T1000 (cell line): ENCODE measurements around the gene MRPL43.

ENCODE experiments used
- DNase-seq: peaks from one replicate; lab custom pipeline; 2025; ENCODE audit warnings: mixed read lengths; lab: John Stamatoyannopoulos, UW

Gene MRPL43

GRCh38 chr10:101002456-101002855 lies 15.2 kb upstream of the MRPL43 start:
- DNase-seq = no peak

GRCh38 chr10:101001659-101002035 lies 14.3 kb upstream of the MRPL43 start:
- no peak for DNase-seq

GRCh38 chr10:101000915-101001658 lies 13.8 kb upstream of the MRPL43 start:
- DNase-seq = peak; percentile 26

GRCh38 chr10:101000127-101000914 lies 13.0 kb upstream of the MRPL43 start:
- DNase-seq = no peak

- no peak for DNase-seq
These were observed 12.4 kb upstream of the MRPL43 start, which contains the start of gene LZTS2 for GRCh38 chr10:100999742-101000126. Gene LZTS2 (plus strand): TSS chr10:100999808. CDS start chr10:101002539, 2,731 bp downstream.

GRCh38 chr10:100998991-100999741 lies 11.9 kb upstream of the MRPL43 start:
- peak; percentile 63 for DNase-seq

GRCh38 chr10:100998183-100998990 lies 11.1 kb upstream of the MRPL43 start:
- DNase-seq = peak; percentile 53

- peak; percentile 78 for DNase-seq
These were observed 10.3 kb upstream of the MRPL43 start for GRCh38 chr10:100997360-100998182.

GRCh38 chr10:100996678-100997359 lies 9.5 kb upstream of the MRPL43 start:
- DNase-seq = no peak

- DNase-seq = no peak
These were observed 7.9 kb upstream of the MRPL43 start for GRCh38 chr10:100995181-100995580.

GRCh38 chr10:100993986-100994708 lies 6.8 kb upstream of the MRPL43 start:
- DNase-seq = no peak

- DNase-seq = no peak
These were observed 1.8 kb upstream of the MRPL43 start for GRCh38 chr10:100989088-100989487.

- no peak for DNase-seq
These were observed 869 bp upstream of the MRPL43 start for GRCh38 chr10:100988166-100988565.

GRCh38 chr10:100987685-100988049 lies 370 bp upstream of the MRPL43 start:
- DNase-seq = no peak

- DNase-seq = no peak
These were observed 710 bp downstream of the MRPL43 start for GRCh38 chr10:100986623-100986951.

GRCh38 chr10:100985336-100985735 lies 2.0 kb downstream of the MRPL43 start:
- no peak for DNase-seq

- no peak for DNase-seq
These were observed 2.6 kb downstream of the MRPL43 start for GRCh38 chr10:100984672-100985177.

GRCh38 chr10:100983868-100984671 lies 3.2 kb downstream of the MRPL43 start:
- no peak for DNase-seq
